Endothelial cell of umbilical vein (primary cell): ENCODE data around the gene RANBP17. TPM values are rescaled to one million over a fixed set of nuclear protein-coding genes. Genes with fewer than 3 reads are reported as not detected.

Experiments used
- BruUV-seq: library from RNA; stranded (reverse); fragments of 400-500 nt; replicated peaks from 2 replicates; lab custom pipeline; 2021; lab: Mats Ljungman, UMichigan
- CTCF ChIA-PET: fragments of 300-600, 350-600 bp; sonication (Branson Sonifier 250); formaldehyde crosslinking; loops from one replicate; lab custom pipeline; 2021; ENCODE audit warnings: antibody characterized with exemption, inconsistent platforms; lab: Charles Lee
- POLR2A ChIA-PET: fragments of 300-600, 350-600 bp; sonication (Branson Sonifier 250); formaldehyde crosslinking; loops from one replicate; lab custom pipeline; 2021; ENCODE audit warnings: antibody characterized with exemption, inconsistent platforms; lab: Charles Lee
- DNase-seq: peaks from one replicate; pipeline ENCODE4 v3.0.0-alpha.2; 2011; ENCODE audit warnings: low read depth, low spot score
- FAIRE-seq: peaks from 2 replicates; lab custom pipeline; 2011; peaks lifted over from hg19 to GRCh38; lab: Jason Lieb, UNC
- H2AFZ ChIP-seq: 2 replicates; pipeline ENCODE4 v1.6.0; 2012; ENCODE audit warnings: low read depth, low read length, control low read depth, inconsistent platforms
- H3K27ac ChIP-seq: 2 replicates; pipeline ENCODE4 v1.5.1; 2011; ENCODE audit warnings: low read depth, mild to moderate bottlenecking, control low read depth, low read length, moderate library complexity; ENCODE audit not compliant: insufficient read depth
- H3K27me3 ChIP-seq, 2 experiments: 2 replicates each; pipeline versions ENCODE4 v1.6.0 to v1.6.1; 2011; ENCODE audit warnings: low read length in 2 of 2, mixed read lengths in 1 of 2; ENCODE audit not compliant: control insufficient read depth in 2 of 2, insufficient read depth in 2 of 2
- H3K36me3 ChIP-seq, 2 experiments: 2 replicates in 1 of 2; 3 replicates in 1 of 2; pipeline ENCODE4 v1.5.1; 2011; ENCODE audit warnings: low read length in 2 of 2, mild to moderate bottlenecking in 1 of 2, moderate library complexity in 1 of 2; ENCODE audit not compliant: control insufficient read depth in 2 of 2, insufficient read depth in 2 of 2; ENCODE audit errors: extremely low read depth in 1 of 2
- H3K4me1 ChIP-seq: 3 replicates; pipeline ENCODE4 v1.5.1; 2011; ENCODE audit warnings: mild to moderate bottlenecking, low read length; ENCODE audit not compliant: control insufficient read depth, insufficient read depth; ENCODE audit errors: extremely low read depth
- H3K4me2 ChIP-seq: 2 replicates; pipeline ENCODE4 v1.6.1; 2011; ENCODE audit warnings: low read length, control low read depth, mixed read lengths; ENCODE audit not compliant: insufficient read depth
- H3K4me3 ChIP-seq, 3 experiments: fragments of 200-600 bp in 1 of 3; sonication (generic), shearing (Covaris generic) in 1 of 3; replicated peaks in 1 of 3; 2 replicates each; pipeline ENCODE4 v1.5.1; 2011 to 2016; ENCODE audit warnings: control low read depth in 3 of 3, low read length in 3 of 3, mild to moderate bottlenecking in 2 of 3, inconsistent platforms in 1 of 3, low read depth in 1 of 3, moderate library complexity in 1 of 3; ENCODE audit not compliant: insufficient read depth in 1 of 3
- H3K79me2 ChIP-seq: 2 replicates; pipeline ENCODE4 v1.6.0; 2012; ENCODE audit warnings: low read length, inconsistent platforms; ENCODE audit not compliant: control insufficient read depth, insufficient read depth
- H3K9ac ChIP-seq: replicated peaks from 2 replicates; pipeline ENCODE3; 2011; ENCODE audit warnings: low read length, control low read depth; ENCODE audit not compliant: insufficient read depth; ENCODE audit errors: extremely low read depth
- H3K9me1 ChIP-seq: replicated peaks from 3 replicates; pipeline ENCODE4 v1.6.0; 2011; ENCODE audit warnings: mild to moderate bottlenecking, low read length; ENCODE audit not compliant: control insufficient read depth, insufficient read depth; ENCODE audit errors: extremely low read depth
- H3K9me3 ChIP-seq: replicated peaks from 2 replicates; pipeline ENCODE4 v1.5.1; 2012; ENCODE audit warnings: low read length, inconsistent platforms; ENCODE audit not compliant: control insufficient read depth, insufficient read depth
- H4K20me1 ChIP-seq: replicated peaks from 2 replicates; pipeline ENCODE3; 2011; ENCODE audit warnings: mild to moderate bottlenecking, low read length; ENCODE audit not compliant: control insufficient read depth, insufficient read depth; ENCODE audit errors: extremely low read depth
- CTCF ChIP-seq, 2 donors: IDR thresholded peaks; 1 replicate in 1 of 2; 2 replicates in 1 of 2; pipeline ENCODE4 v1.5.1; 2011; ENCODE audit warnings: low read length in 2 of 2, mild to moderate bottlenecking in 2 of 2, moderate library complexity in 2 of 2, control low read depth in 1 of 2, inconsistent platforms in 1 of 2, low read depth in 1 of 2; ENCODE audit not compliant: insufficient read depth in 1 of 2; ENCODE audit errors: extremely low read depth in 1 of 2
- EZH2 ChIP-seq: IDR thresholded peaks from 2 replicates; pipeline ENCODE4 v1.6.1; 2012; ENCODE audit warnings: borderline replicate concordance, low read depth, mild to moderate bottlenecking, moderate library complexity, low read length, inconsistent platforms; ENCODE audit not compliant: severe bottlenecking
- FOS ChIP-seq: IDR thresholded peaks from 2 replicates; pipeline ENCODE4 v1.6.1; 2011; ENCODE audit warnings: mild to moderate bottlenecking, low read length, moderate library complexity, borderline replicate concordance; ENCODE audit not compliant: insufficient read depth
- MAX ChIP-seq: IDR thresholded peaks from 2 replicates; pipeline ENCODE4 v1.6.1; 2011; ENCODE audit not compliant: insufficient read depth, insufficient read length
- MYC ChIP-seq: IDR thresholded peaks from one replicate; pipeline ENCODE4 v1.6.1; 2011; ENCODE audit warnings: mild to moderate bottlenecking, low read depth, low read length
- POLR2A ChIP-seq: IDR thresholded peaks from 2 replicates; pipeline ENCODE4 v1.6.1; 2012; ENCODE audit warnings: low read depth, mild to moderate bottlenecking, control low read depth, low read length
- dilution Hi-C: fragments of 300-500 bp; cut with MboI; formaldehyde crosslinking; loops from one replicate; pipeline ENCODE4 v1.15.0; 2019; ENCODE audit warnings: low sequenced_read_pairs; ENCODE audit not compliant: extremely low pct_ligation_motif_present
- intact Hi-C: fragments of 100-400 bp; cut with micrococcal nuclease; formaldehyde crosslinking; loops from one replicate; pipeline ENCODE4 v1.10.0; 2022
- polyA plus RNA-seq, 4 experiments: library from polyadenylated mRNA; depleted of rRNA in 3 of 4; stranded (reverse) in 3 of 4; unstranded in 1 of 4; fragments of >200 nt; gene quantifications; 2 replicates each; pipeline versions ENCODE4 v1.2.1 to v1.2.3, GENCODE V29; 2011 to 2012; ENCODE audit warnings: missing spikeins in 1 of 4
- total RNA-seq: library from RNA; stranded (reverse); gene quantifications from 2 replicates; pipeline ENCODE4 v1.2.3, GENCODE V29; 2021

RANBP17 gene
- total and polyA plus RNA-seq, 2 donors (not counting 3 experiments of a cell fraction or from before 2014, with no cell fraction given), result 5.6 to 13.6 TPM

GRCh38 chr5:170896779-170897178, 35.0 kb downstream of the RANBP17 start:
- Histone ChIP-seq H3K27me3 (no peaks in the 10 kb centered on the region), H3K79me2 (no peaks in the 10 kb centered on the region), H4K20me1 (no peaks in the 10 kb centered on the region), H3K36me3 (no peaks in the 10 kb centered on the region), H3K9ac (no peak overlapping the region), H3K9me1 (no peaks in the 10 kb centered on the region), H3K4me3 (no peak overlapping the region), H3K4me2 (no peak overlapping the region), H3K27ac (no peak overlapping the region), H2AFZ (no peak overlapping the region), H3K4me1 (peaks cover 6% of the 10 kb centered on the region), H3K9me3 (no peaks in the 10 kb centered on the region)
- FAIRE-seq (no peak), DNase-seq (peak; percentile 9)
- TF ChIP-seq FOS (no peak), CTCF (IDR thresholded peaks at IDR 0.05; ENCODE audit: extremely low read depth in 1 of 2, insufficient read depth in 1 of 2, low read depth in 1 of 2, low read length in 2 of 2) (peak; percentile 49 to 63)
- BruUV-seq, result no TSS peak
- intact Hi-C loops, result loop anchor here (1.0 to 2.0 kb wide), 5 partner anchors 87 to 446 kb away; no protein-coding TSS in a partner anchor
- ChIA-PET POLR2A (no interaction called here), CTCF (interaction anchor here (0.9 to 3.8 kb wide), 5 partner anchors 40 to 152 kb away, joined by 3 to 23 read pairs (median 19); no protein-coding TSS in a partner anchor)
- dilution Hi-C loops, result no loop called here

- no TSS peak for BruUV-seq
- Histone ChIP-seq H3K27me3 (no peaks in the 10 kb centered on the region), H3K9me1 (no peaks in the 10 kb centered on the region), H3K9ac (no peak overlapping the region), H2AFZ (no peak overlapping the region), H3K4me3 (no peak overlapping the region), H3K27ac (no peak overlapping the region), H3K4me2 (no peak overlapping the region), H3K9me3 (no peaks in the 10 kb centered on the region), H3K79me2 (no peaks in the 10 kb centered on the region), H3K4me1 (no peaks in the 10 kb centered on the region), H4K20me1 (no peaks in the 10 kb centered on the region), H3K36me3 (no peaks in the 10 kb centered on the region)
- FAIRE-seq, result no peak
- DNase-seq, result no peak
- dilution Hi-C loops, result no loop called here
- intact Hi-C loops, result no loop called here
- TF ChIP-seq MAX (no peak), FOS (no peak), CTCF (IDR thresholded peaks at IDR 0.05; ENCODE audit: extremely low read depth in 1 of 2, insufficient read depth in 1 of 2, low read depth in 1 of 2, low read length in 2 of 2) (no peak), MYC (no peak), EZH2 (no peak), POLR2A (no peak)
- ChIA-PET CTCF (interaction anchor here (1.4 kb wide), 1 partner anchor 8 kb away, joined by 4 read pairs; no protein-coding TSS in a partner anchor), POLR2A (no interaction called here)
Observed at GRCh38 chr5:170903075-170903474, 41.3 kb downstream of the RANBP17 start.
